CD4-positive, alpha-beta T cell treated with Interleukin-4 for 1 hour (primary cell): ENCODE data around the gene TMUB1.

ENCODE experiments used
- DNase-seq, 2 donors: peaks; one replicate each; pipeline ENCODE4 v3.0.0-alpha.2; 2020 to 2022

The TMUB1 gene

DNA sequence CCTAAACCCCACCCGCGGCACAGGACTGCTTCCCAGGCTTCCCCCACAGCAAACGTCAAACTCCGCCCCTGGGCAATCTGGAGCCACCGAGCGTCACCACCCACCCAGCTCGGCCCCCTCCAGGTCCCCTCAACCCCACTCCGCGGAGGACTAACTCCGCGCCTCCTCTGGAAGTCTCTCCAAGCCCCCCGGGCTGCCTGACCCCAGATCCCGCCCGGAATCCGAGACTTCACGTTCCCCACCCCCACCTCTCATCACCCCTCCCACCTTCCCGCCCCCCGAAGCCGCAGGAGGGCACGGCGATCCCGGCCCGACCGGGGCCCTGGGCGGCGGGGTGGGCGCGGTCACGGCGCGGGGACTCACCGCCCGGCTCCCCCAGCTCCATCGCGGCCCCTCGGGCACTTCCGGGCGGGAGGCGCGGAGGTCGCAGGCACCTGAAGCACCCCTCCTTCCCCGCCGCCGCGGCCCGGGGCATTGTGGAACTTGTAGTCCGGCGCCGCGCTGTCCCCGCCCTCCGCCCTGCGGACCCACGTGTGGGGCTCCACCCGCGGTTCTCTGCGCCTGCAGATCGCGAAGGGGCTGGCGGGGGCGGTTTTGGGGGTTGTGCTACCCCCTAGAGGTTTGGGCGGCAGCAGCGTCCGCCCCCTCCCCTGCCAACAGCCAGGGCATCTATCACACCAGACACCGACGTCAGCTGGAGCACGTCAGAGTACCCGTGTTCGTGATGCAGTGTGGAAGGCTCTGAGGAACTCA lies at the start of gene TMUB1:
Gene TMUB1 (minus strand): TSS at position 423 of the 753 bp plus-strand sequence. CDS start 930 bp downstream, outside the sequence.
- peak; percentile 89 to 90 for DNase-seq

- DNase-seq, result no peak
Observed at GRCh38 chr7:151132461-151133205, 49.3 kb upstream of the TMUB1 start.

DNA sequence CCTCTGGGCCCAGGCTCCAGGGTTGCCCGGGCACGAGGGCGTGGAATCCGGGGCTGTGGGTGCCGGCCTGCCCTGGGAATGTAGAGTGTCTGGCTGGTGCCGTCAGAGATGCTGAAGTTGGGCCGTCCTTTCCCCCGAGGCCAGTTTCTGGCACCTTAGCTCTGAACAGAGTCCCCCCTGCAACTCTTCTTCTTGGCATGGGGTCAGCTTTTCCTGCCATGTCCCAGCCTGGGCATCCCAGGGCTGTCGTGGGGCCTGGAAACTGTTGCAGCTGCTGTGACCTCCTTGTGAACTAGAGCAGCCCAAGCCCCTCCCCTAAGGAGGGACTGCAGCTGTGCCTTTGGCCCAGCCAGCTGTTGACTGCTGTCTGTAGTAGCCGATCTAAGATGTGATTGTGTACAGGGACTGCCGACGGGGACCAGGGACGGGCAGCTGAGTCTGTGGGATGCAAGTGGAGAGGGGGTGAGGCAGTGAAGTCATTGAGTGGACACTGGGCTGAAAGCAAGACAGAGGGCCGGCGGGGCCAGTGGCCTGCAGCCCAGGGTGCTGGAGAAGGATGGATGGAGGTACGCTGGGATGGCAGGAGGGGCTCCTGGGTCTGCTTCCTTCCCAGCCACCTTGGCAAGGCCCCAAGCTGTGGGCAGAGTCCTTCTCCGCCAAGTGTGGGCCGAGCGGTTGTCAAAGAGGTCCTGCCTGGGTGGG lies 48.5 kb upstream of the TMUB1 start:
- no peak for DNase-seq

GRCh38 chr7:151131224-151131591 lies 47.9 kb upstream of the TMUB1 start:
- no peak for DNase-seq

GRCh38 chr7:151130741-151131157 lies 47.5 kb upstream of the TMUB1 start:
- DNase-seq, result no peak

GRCh38 chr7:151129960-151130591 lies 46.8 kb upstream of the TMUB1 start:
- DNase-seq, result no peak

- no peak for DNase-seq
Observed at GRCh38 chr7:151129117-151129959, 46.0 kb upstream of the TMUB1 start.

GRCh38 chr7:151128716-151129115 lies 45.4 kb upstream of the TMUB1 start:
- no peak for DNase-seq

GRCh38 chr7:151128144-151128543 lies 44.9 kb upstream of the TMUB1 start:
- no peak for DNase-seq

GRCh38 chr7:151126491-151127137 lies 43.3 kb upstream of the TMUB1 start:
- DNase-seq, result no peak

GRCh38 chr7:151125846-151126481 lies 42.7 kb upstream of the TMUB1 start:
- no peak for DNase-seq

DNA sequence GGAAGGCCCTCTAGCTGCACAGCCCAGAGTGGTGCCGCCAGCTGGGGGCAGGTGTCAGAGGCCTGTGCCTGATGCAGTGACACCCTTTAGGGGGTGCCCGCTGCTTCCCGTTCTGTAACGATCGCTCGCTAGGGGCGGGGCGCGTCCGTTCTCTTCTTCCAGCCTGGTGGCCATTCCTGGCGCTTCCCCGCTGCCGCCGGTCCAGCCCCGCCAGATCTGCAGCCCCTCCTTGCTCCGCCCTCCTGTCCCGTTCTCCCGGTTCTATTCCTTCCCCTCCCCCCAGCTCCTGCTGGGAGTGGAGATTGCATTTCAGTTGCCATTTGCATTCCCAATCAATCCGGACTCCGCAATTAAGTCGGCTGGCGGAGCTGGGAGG lies 42.2 kb upstream of the TMUB1 start:
- DNase-seq, result no peak

GRCh38 chr7:151124899-151125399 lies 41.7 kb upstream of the TMUB1 start:
- no peak for DNase-seq

- DNase-seq, result no peak
Observed at GRCh38 chr7:151124481-151124880, 41.2 kb upstream of the TMUB1 start.

GRCh38 chr7:151123822-151124464 lies 40.6 kb upstream of the TMUB1 start:
- DNase-seq, result peak; percentile 82 to 84

DNA sequence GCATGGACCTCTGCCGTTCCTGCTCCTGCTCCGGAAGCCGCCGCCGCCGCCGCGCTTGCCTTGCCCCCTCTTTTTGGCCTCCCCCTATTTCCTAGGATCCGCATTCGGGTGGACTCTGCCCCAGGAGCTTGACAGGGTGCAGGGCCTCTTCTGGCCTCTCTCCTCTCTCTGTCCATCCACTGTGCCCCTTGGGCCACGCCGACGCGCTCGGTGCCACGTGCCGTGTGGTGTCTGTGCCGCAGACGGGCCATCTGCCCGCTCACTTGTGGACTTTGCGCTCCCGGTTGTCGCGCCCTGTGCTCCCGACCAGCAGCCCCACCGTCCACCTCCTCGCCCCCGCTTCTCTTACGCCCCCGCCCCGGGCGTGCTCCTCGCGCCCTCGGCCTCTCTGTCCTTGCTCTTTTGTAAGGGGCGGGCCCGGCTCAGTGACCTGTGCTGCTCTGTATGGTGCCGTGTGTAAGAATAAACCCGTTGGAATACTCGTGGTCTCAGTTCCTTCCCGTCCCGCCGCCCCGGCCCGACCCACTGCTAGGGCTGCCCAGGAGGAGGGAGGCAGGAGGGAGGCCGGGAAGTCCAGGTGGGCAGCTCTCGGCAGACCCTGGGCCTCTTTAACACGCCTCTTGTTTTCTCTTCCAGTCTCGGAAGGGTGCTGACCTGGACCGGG lies 40.0 kb upstream of the TMUB1 start:
- DNase-seq, result no peak

- DNase-seq, result no peak
Observed at GRCh38 chr7:151122796-151123157, 39.5 kb upstream of the TMUB1 start.

GRCh38 chr7:151122276-151122675 lies 39.0 kb upstream of the TMUB1 start:
- DNase-seq, result no peak

GRCh38 chr7:151121380-151122170 lies 38.3 kb upstream of the TMUB1 start:
- DNase-seq, result no peak
